Ovary (tissue), 9 donors: ENCODE results near the gene FHOD3. TPM values are rescaled to one million over a fixed set of nuclear protein-coding genes. Genes with fewer than 3 reads are reported as not detected.

Source experiments
- DNase-seq, 5 donors: peaks; one replicate each; pipeline ENCODE4 v3.0.0-alpha.2; 2019 to 2020
- H3K27ac ChIP-seq, 2 donors: fragments of 200-600 bp; one replicate each; pipeline versions ENCODE4 v1.5.1 to v1.8.0; 2019 to 2022
- H3K27me3 ChIP-seq: fragments of 200-600 bp; one replicate; pipeline ENCODE4 v1.8.0; 2022
- H3K36me3 ChIP-seq: fragments of 200-600 bp; sonication (generic); one replicate; pipeline ENCODE4 v1.5.1; 2019
- H3K4me1 ChIP-seq: one replicate; pipeline ENCODE4 v1.8.1; 2013; ENCODE audit warnings: mild to moderate bottlenecking, moderate library complexity; ENCODE audit not compliant: insufficient read depth
- H3K4me3 ChIP-seq: fragments of 200-600 bp; sonication (generic); one replicate; pipeline ENCODE4 v1.5.1; 2017
- H3K9me3 ChIP-seq, 2 donors: fragments of 200-600 bp in 1 of 2; sonication (generic) in 1 of 2; one replicate each; pipeline versions ENCODE4 v1.5.1 to v1.8.1; 2013 to 2019; ENCODE audit warnings: mild to moderate bottlenecking in 1 of 2, moderate library complexity in 1 of 2
- CTCF ChIP-seq, 3 donors: fragments of 450-650 bp in 2 of 3; fragments of 200-600 bp in 1 of 3; IDR thresholded peaks; one replicate each; pipeline versions ENCODE4 v1.5.1 to v1.8.0; 2016 to 2022; ENCODE audit warnings: antibody characterized with exemption in 3 of 3, mild to moderate bottlenecking in 1 of 3
- EP300 ChIP-seq: sonication (generic); formaldehyde crosslinking; IDR thresholded peaks from one replicate; pipeline ENCODE4 v1.6.1; 2017; ENCODE audit warnings: antibody characterized with exemption
- POLR2A ChIP-seq: fragments of 450-650 bp; IDR thresholded peaks from one replicate; pipeline ENCODE4 v1.6.1; 2017; ENCODE audit warnings: antibody characterized with exemption, mild to moderate bottlenecking, moderate library complexity
- WGBS, 3 donors: extraction: QIAGEN DNeasy Blood & Tissue Kit in 1 of 3; methylation state at CpG; one replicate each; pipeline versions ENCODE4 v1.1.5 to v1.1.7; 2013 to 2017; 5-methylcytosine and 5-hydroxymethylcytosine counted together
- intact Hi-C, 4 donors: fragments of 100-400 bp; cut with DNase I; formaldehyde crosslinking; loops; one replicate each; pipeline versions ENCODE4 v1.11.0 to v1.15.1; 2022 to 2023
- polyA plus RNA-seq, 2 donors: library from polyadenylated mRNA; stranded (reverse); fragments of 200-250 nt in 1 of 2; fragments of 350-450 nt in 1 of 2; fragmentation: Illumina TruSeq in 1 of 2; extraction: RNeasy Lipid Tissue Mini Kit (QIAGEN cat#74804) in 1 of 2; gene quantifications; one replicate each; pipeline ENCODE4 v1.2.3, GENCODE V29; 2013 to 2014
- total RNA-seq, 7 donors: library from RNA; depleted of rRNA in 2 of 7; stranded (reverse); fragments of >200 nt in 2 of 7; fragmentation: NEBNext Ultra II Directional in 3 of 7; extraction: Animal tissue kit (Norgen Biotek cat#: 25700) in 3 of 7; gene quantifications; one replicate each; pipeline versions ENCODE4 v1.1.0 to v1.2.4, GENCODE V29; 2016 to 2023
- donor health status: DM: no; HTN: no; CAD: no; lungs with moderate emphysema.
- donor health status: DM: no; HTN: no; CAD: no.
- donor health status: Bipolar disorder and iron deficiency.
- donor health status: DM: yes; HTN: yes; CAD: no.
- donor health status: DM: no; HTN: no; CAD: no.
- donor health status: DM: yes; HTN: yes; CAD: no.

Gene FHOD3
- total and polyA plus RNA-seq, 9 donors, result 3.5 to 62.5 (median 11.0) TPM

GRCh38 chr18:36634573-36635216, 337.2 kb downstream of the FHOD3 start:
- Histone ChIP-seq H3K4me1 (no peaks in the 10 kb centered on the region), H3K36me3 (no peaks in the 10 kb centered on the region), H3K27me3 (no peaks in the 10 kb centered on the region), H3K9me3 (no peaks in the 10 kb centered on the region), H3K4me3 (no peak overlapping the region), H3K27ac (no peak overlapping the region)
- TF ChIP-seq EP300 (no peak), POLR2A (no peak), CTCF (IDR thresholded peaks at IDR 0.05) (no peak)
- DNase-seq, result no peak
- WGBS, 3 donors, result 88 to 93% (median 92%) methylated on average over 7 of the region's 7 CpGs
- intact Hi-C loops, result no loop called here

- 97 to 100% (median 100%) methylated on average over 2 of the region's 2 CpGs for WGBS, 3 donors
- Histone ChIP-seq H3K9me3 (no peaks in the 10 kb centered on the region), H3K27ac (no peak overlapping the region), H3K27me3 (no peaks in the 10 kb centered on the region), H3K4me3 (no peak overlapping the region), H3K4me1 (no peaks in the 10 kb centered on the region), H3K36me3 (no peaks in the 10 kb centered on the region)
- TF ChIP-seq POLR2A (no peak), EP300 (no peak), CTCF (IDR thresholded peaks at IDR 0.05) (no peak)
- intact Hi-C loops, result no loop called here
- DNase-seq, result no peak
These were observed 338.0 kb downstream of the FHOD3 start for GRCh38 chr18:36635414-36636096.

- Histone ChIP-seq H3K36me3 (no peaks in the 10 kb centered on the region), H3K9me3 (no peaks in the 10 kb centered on the region), H3K4me1 (no peaks in the 10 kb centered on the region), H3K27me3 (no peaks in the 10 kb centered on the region), H3K4me3 (no peak overlapping the region), H3K27ac (no peak overlapping the region)
- 62 to 64% (median 63%) methylated on average over 2 of the region's 2 CpGs for WGBS, 3 donors
- no peak for DNase-seq
- intact Hi-C loops, result no loop called here
- TF ChIP-seq POLR2A (no peak), CTCF (IDR thresholded peaks at IDR 0.05) (no peak), EP300 (no peak)
These were observed 338.8 kb downstream of the FHOD3 start for GRCh38 chr18:36636237-36636817.

GRCh38 chr18:36638224-36638623, 340.7 kb downstream of the FHOD3 start:
- intact Hi-C loops, result no loop called here
- Histone ChIP-seq H3K4me1 (no peaks in the 10 kb centered on the region), H3K27me3 (no peaks in the 10 kb centered on the region), H3K4me3 (no peak overlapping the region), H3K36me3 (no peaks in the 10 kb centered on the region), H3K9me3 (no peaks in the 10 kb centered on the region), H3K27ac (no peak overlapping the region)
- 83 to 89% (median 88%) methylated on average over 4 of the region's 4 CpGs for WGBS, 3 donors
- TF ChIP-seq CTCF (IDR thresholded peaks at IDR 0.05) (no peak), POLR2A (no peak), EP300 (no peak)
- DNase-seq, result no peak
